OCI-M2 (cell line): ENCODE data around the gene HSPA1A.
"Not testable (repeated sequence)": the region's sequence is repeated elsewhere in the genome, so short reads cannot be mapped to it uniquely, and the experiment has no call there.

Experiments
- DNase-seq: peaks from one replicate; lab custom pipeline; 2025; ENCODE audit not compliant: unreplicated experiment; lab: John Stamatoyannopoulos, UW

HSPA1A gene

GRCh38 chr6:31808599-31808998 is 6.7 kb upstream of the HSPA1A start:
- DNase-seq, result not testable (repeated sequence)

GRCh38 chr6:31811645-31812044 is 3.7 kb upstream of the HSPA1A start:
- DNase-seq, result no peak

DNA sequence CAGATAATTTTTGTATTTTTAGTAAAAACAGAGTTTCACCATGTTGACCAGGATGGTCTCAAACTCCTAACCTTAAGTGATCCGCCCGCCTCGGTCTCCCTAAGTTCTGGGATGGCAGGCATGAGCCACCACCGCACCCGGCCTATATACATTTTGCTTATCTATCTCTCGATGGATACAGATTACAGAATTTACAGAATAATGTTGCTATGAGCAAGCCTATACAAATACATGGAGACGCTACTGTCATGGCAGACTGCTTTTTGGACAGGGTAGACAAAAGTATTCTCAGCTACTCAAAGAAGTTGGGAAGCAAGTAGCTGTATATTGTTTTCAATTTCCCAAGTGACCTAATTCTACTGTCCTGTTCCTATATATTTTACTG is 1.9 kb upstream of the HSPA1A start:
- no peak for DNase-seq

DNA sequence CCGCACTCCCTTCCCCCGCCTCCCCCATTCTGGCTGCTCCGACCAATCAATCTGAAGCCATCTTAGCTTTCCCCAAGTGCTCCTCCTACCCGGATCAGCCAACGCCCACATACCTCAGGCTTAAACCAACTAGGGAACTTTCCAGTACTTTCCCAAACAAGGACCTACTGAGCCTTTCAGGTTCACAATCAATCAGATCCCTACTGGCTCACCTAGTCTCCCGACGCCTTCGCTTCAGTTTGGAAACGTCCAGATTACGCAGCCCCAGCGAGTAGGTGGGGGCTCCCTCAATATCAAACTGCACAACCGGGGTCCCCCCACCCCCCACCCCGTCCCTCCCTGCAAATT is 692 bp upstream of the HSPA1A start:
- DNase-seq, result no peak

DNA sequence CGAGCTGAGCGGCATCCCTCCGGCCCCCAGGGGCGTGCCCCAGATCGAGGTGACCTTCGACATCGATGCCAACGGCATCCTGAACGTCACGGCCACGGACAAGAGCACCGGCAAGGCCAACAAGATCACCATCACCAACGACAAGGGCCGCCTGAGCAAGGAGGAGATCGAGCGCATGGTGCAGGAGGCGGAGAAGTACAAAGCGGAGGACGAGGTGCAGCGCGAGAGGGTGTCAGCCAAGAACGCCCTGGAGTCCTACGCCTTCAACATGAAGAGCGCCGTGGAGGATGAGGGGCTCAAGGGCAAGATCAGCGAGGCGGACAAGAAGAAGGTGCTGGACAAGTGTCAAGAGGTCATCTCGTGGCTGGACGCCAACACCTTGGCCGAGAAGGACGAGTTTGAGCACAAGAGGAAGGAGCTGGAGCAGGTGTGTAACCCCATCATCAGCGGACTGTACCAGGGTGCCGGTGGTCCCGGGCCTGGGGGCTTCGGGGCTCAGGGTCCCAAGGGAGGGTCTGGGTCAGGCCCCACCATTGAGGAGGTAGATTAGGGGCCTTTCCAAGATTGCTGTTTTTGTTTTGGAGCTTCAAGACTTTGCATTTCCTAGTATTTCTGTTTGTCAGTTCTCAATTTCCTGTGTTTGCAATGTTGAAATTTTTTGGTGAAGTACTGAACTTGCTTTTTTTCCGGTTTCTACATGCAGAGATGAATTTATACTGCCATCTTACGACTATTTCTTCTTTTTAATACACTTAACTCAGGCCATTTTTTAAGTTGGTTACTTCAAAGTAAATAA is 2.0 kb downstream of the HSPA1A start:
- DNase-seq, result not testable (repeated sequence)

GRCh38 chr6:31817929-31818511 is 2.7 kb downstream of the HSPA1A start:
- DNase-seq, result not testable (repeated sequence)

DNA sequence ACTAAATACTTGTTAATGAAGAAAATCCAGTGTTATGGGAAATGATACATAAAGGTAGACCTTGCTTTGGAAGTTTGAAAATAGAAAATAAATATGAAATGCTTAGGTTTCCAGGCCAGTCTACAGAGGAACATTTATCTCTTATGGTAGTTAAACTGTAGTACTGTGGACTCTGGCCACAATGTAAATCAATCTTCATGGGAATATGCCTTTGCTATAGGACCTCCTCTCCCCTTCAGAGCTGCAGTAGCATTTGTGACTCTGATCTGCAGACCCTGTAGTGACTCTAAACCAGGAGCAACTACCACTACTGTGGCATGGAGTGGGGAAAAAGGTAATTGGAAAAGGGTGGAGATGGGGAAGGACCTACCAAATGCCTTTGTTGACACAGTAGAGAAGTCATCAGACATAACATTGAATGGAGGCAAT is 4.5 kb downstream of the HSPA1A start:
- DNase-seq, result no peak

DNA sequence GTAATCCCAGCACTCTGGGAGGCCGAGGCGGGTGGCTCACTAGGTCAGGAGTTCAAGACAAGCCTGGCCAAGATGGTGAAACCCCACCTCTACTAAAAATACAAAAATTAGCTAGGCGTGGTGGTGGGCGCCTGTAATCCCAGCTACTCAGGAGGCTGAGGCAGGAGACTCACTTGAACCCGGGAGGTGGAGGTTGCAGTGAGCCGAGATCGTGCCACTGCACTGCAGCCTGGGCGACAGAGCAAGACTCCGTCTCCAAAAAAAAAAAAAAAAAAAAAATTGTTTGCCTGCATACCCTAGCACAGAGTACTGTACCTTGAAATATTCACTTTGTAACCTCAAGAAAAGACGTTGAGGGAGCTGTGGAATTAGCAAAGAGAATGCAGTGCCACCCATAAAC is 5.1 kb downstream of the HSPA1A start:
- not testable (repeated sequence) for DNase-seq

DNA sequence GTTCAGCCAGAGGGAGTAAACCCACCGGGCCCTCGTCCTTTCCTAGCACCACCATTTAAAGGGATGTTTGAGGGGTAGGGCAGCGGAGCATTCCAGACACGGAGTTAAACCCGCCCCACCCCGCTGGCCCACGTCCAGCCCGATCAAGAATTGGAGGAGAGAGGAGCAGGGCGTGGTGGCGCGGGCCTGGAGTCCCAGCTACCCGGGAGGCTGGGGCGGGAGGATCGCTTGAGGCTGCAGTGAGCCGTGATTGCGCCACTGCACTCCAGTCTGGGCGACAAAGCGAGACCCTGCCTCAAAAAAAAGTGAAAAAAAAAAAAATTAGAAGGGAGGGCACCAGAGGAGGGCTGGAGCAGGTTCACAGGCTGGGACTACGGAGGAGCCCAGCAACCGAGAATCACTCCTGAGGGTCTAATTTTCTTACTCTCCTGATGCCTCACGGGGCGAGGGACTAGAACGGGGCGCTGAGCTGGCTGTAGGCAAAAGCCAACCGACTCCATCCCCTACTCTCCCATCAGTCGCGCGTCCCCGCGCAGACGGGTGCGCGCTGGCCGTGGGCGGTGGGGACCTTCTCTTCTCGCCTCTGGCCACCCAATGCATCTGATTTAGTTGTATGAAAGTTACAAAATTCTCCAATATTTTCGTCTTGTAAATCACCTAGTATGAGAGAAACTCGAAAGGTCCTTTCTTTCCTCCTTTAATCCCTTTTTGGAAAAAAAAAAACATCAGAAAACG is 6.1 kb downstream of the HSPA1A start:
- DNase-seq, result no peak

- DNase-seq, result no peak
Measured at GRCh38 chr6:31822036-31822821, 6.9 kb downstream of the HSPA1A start.

GRCh38 chr6:31823592-31824196 is 8.4 kb downstream of the HSPA1A start:
- not testable (repeated sequence) for DNase-seq

- no peak for DNase-seq
Measured at GRCh38 chr6:31825553-31825952, 10.2 kb downstream of the HSPA1A start.

DNA sequence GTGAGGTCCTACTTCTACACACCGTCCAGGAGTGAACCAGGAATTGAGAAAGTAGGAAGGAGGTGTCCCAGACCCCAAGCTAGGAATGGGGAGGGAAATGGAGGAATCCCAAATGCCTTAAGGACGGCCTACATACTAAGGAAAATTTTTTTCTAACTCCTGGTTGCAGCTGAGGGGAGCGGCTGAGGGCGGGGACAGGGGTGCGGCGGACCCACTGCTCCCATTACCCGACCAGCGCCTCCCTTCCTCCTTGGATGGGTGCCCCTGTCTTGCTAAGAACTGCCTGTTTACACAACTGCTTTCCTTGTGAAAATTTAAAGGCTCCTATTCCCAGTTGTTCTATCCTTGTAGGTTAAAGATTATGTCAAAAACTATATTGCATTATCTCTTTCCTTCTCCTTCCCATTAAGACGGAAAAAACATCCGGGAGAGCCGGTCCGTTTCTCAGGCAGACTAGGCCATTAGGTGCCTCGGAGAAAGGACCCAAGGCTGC is 11.5 kb downstream of the HSPA1A start:
- peak; percentile 91 for DNase-seq

DNA sequence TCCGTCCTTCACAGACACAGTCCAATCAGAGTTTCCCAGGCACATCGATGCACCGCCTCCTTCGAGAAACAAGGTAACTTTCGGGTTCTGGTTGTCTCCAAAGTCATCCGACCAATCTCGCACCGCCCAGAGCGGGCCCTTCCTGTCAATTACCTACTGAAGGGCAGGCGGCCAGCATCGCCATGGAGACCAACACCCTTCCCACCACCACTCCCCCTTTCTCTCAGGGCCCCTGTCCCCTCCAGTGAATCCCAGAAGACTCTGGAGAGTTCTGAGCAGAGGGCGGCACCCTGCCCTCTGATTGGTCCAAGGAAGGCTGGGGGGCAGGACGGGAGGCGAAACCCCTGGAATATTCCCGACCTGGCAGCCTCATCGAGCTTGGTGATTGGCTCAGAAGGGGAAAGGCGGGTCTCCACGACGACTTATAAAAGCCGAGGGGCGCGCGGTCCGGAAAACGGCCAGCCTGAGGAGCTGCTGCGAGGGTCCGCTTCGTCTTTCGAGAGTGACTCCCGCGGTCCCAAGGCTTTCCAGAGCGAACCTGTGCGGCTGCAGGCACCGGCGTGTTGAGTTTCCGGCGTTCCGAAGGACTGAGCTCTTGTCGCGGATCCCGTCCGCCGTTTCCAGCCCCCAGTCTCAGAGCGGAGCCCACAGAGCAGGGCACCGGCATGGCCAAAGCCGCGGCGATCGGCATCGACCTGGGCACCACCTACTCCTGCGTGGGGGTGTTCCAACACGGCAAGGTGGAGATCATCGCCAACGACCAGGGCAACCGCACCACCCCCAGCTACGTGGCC is 12.1 kb downstream of the HSPA1A start, which contains the start of gene HSPA1B:
Gene HSPA1B, plus strand, starts transcription at position 453 of the 794 bp plus-strand sequence. Its CDS starts 213 bp downstream, at position 666.
- peak; percentile 97 for DNase-seq

GRCh38 chr6:31829633-31830283 is 14.4 kb downstream of the HSPA1A start:
- no peak for DNase-seq

GRCh38 chr6:31830886-31831335 is 15.6 kb downstream of the HSPA1A start:
- no peak for DNase-seq

DNA sequence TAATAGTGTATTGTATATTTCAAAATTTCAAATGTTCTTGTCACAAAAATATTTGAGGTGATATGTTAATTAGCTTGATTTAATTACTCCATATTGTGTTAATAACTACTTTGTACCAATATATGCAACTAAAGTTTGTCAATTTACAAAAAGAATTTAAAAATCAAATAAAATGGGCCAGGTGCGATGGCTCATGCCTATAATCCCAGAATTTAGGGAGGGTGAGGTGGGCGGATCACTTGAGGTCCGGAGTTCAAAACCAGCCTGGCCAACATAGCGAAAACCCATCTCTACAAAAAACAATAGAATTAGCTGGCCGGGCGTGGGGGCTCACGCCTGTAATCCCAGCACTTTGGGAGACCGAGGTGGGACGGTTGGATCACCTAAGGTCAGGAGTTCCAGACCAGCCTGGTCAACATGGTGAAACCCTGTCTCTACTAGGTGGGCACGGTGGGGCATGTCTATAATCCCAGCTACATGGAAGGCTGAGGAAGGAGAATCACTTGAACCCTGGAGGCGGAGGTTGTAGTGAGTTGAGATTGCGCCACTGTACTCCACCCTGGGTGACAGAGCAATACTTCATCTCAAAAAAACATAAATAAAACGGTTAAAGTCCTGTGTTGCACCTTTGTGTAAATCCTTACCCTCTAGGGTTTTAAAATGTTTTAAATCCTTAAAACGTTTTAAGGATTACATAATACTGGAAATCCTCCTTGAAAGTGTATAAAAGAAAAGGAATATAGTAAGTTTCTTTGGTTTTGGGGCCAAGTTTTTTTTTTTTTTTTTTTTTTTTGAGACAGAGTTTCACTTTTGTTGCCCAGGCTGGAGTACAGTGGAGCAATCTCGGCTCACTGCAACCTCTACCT is 16.2 kb downstream of the HSPA1A start:
- DNase-seq, result no peak
